CD4-positive, alpha-beta T cell treated with Interferon alpha-2 for 1 hour (primary cell): Measurements from ENCODE around the gene ZNF683.
A peak's percentile ranks its signal among the peaks of the same experiment; 100 is the strongest.
"Not testable (repeated sequence)": the region's sequence is repeated elsewhere in the genome, so short reads cannot be mapped to it uniquely, and the experiment has no call there.

Source experiments
- DNase-seq, 2 donors: peaks; one replicate each; pipeline ENCODE4 v3.0.0-alpha.2; 2020 to 2022

The ZNF683 gene

GRCh38 chr1:26335774-26336476 is 36.6 kb downstream of the ZNF683 start:
- peak in 1 of 2 donors; percentile 39 for DNase-seq

- DNase-seq, result not testable (repeated sequence)
Observed at GRCh38 chr1:26333312-26333711, 39.2 kb downstream of the ZNF683 start.

- DNase-seq, result no peak
Observed at GRCh38 chr1:26330276-26330675, 42.3 kb downstream of the ZNF683 start.

- DNase-seq, result not testable (repeated sequence)
Observed at GRCh38 chr1:26329380-26329779, 43.2 kb downstream of the ZNF683 start.

GRCh38 chr1:26328597-26328996 is 44.0 kb downstream of the ZNF683 start:
- no peak for DNase-seq

- DNase-seq, result no peak
Observed at GRCh38 chr1:26327956-26328362, 44.6 kb downstream of the ZNF683 start.

- no peak for DNase-seq
Observed at GRCh38 chr1:26324550-26324949, 48.0 kb downstream of the ZNF683 start.

- DNase-seq, result no peak
Observed at GRCh38 chr1:26323382-26323781, 49.2 kb downstream of the ZNF683 start.

GRCh38 chr1:26322042-26322331 is 50.6 kb downstream of the ZNF683 start:
- DNase-seq, result no peak

- peak; percentile 90 to 94 for DNase-seq
Observed at GRCh38 chr1:26321315-26322041, 51.1 kb downstream of the ZNF683 start.

- no peak for DNase-seq
Observed at GRCh38 chr1:26320896-26321295, 51.7 kb downstream of the ZNF683 start.

GRCh38 chr1:26318338-26319064 is 54.0 kb downstream of the ZNF683 start:
- DNase-seq, result peak; percentile 21 to 24

- DNase-seq, result peak; percentile 72 to 84
Observed at GRCh38 chr1:26317612-26318337, 54.8 kb downstream of the ZNF683 start, which contains the start of gene CD52. Gene CD52, plus strand, starts transcription at chr1:26317958. Its CDS starts 60 bp downstream, at chr1:26318018.

GRCh38 chr1:26317146-26317545 is 55.4 kb downstream of the ZNF683 start:
- no peak for DNase-seq

- DNase-seq, result no peak
Observed at GRCh38 chr1:26315874-26316850, 56.4 kb downstream of the ZNF683 start.

GRCh38 chr1:26314501-26314900 is 58.0 kb downstream of the ZNF683 start:
- no peak for DNase-seq
